Activated B cell treated with CpG ODN at 0.5 μM for 24 hours (primary cell): ENCODE measurements around the gene WWC1. TPM values are rescaled to one million over a fixed set of nuclear protein-coding genes. Genes with fewer than 3 reads are reported as not detected.

Experiments used
- ATAC-seq: fragments of 200-7000 bp; cut with Tn5 transposase; one replicate; pipeline ENCODE4 v1.10.0; 2021; ENCODE audit warnings: low read depth, mild to moderate bottlenecking, moderate library complexity
- CTCF ChIA-PET: fragments of 350-600 bp; sonication (Branson Sonifier 250); formaldehyde crosslinking; loops from one replicate; lab custom pipeline; 2021; ENCODE audit warnings: antibody characterized with exemption; lab: Charles Lee
- POLR2A ChIA-PET: fragments of 350-600 bp; sonication (Branson Sonifier 250); formaldehyde crosslinking; loops from one replicate; lab custom pipeline; 2021; ENCODE audit warnings: antibody characterized with exemption; lab: Charles Lee
- DNase-seq: peaks from one replicate; pipeline ENCODE4 v3.0.0; 2022
- H3K27ac Mint-ChIP-seq: one replicate; pipeline ENCODE4 v1.8.0; 2020; ENCODE audit warnings: mixed read lengths
- H3K27me3 Mint-ChIP-seq: one replicate; pipeline ENCODE4 v1.8.0; 2021; ENCODE audit warnings: mixed read lengths
- H3K36me3 Mint-ChIP-seq: one replicate; pipeline ENCODE4 v1.8.0; 2021; ENCODE audit warnings: low read depth, mixed read lengths
- H3K4me1 Mint-ChIP-seq: one replicate; pipeline ENCODE4 v1.8.0; 2021; ENCODE audit warnings: mixed read lengths
- H3K4me3 Mint-ChIP-seq: one replicate; pipeline ENCODE4 v1.8.0; 2020; ENCODE audit warnings: mild to moderate bottlenecking, mixed read lengths
- H3K9me3 Mint-ChIP-seq: one replicate; pipeline ENCODE4 v1.8.0; 2020; ENCODE audit warnings: mixed read lengths
- intact Hi-C: fragments of 100-400 bp; cut with micrococcal nuclease; formaldehyde crosslinking; loops from one replicate; pipeline ENCODE4 v1.15.1; 2024
- total RNA-seq: library from RNA; stranded (reverse); gene quantifications from 2 replicates; pipeline ENCODE4 v1.2.3, GENCODE V29; 2022
- TF ChIP-seq, protein P1 (sequence below): fragments of 200-600 bp; IDR thresholded peaks from one replicate; pipeline ENCODE4 v1.8.0; 2022; ENCODE audit warnings: antibody characterized with exemption, mild to moderate bottlenecking

WWC1 gene
- total RNA-seq, 1 donor from 2014 or later: 2.0 TPM

DNA sequence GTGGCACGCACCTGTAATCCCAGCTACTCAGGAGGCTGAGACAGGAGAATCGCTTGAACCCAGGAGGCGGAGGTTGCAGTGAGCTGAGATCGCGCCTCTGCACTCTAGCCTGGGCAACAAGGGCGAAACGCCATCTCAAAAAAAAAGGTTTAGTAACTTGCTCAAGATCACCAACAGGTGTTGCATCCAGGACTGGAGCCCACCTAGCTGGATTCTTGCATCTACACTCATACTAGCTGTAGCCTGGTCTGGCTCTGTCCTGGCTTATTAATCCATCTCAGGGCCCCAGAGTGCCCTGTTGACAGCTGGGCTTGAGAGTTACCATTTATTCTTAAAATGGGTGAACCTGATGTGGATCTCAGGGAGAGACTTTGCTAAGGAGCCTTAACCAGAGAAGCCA, 7.5 kb downstream of the WWC1 start:
- Mint-ChIP-seq H3K4me1 (no peaks in the 10 kb centered on the region), H3K36me3 (no peaks in the 10 kb centered on the region), H3K9me3 (no peaks in the 10 kb centered on the region), H3K27ac (no peak overlapping the region), H3K27me3 (peaks cover 1% of the 10 kb centered on the region), H3K4me3 (no peak overlapping the region)
- CTCF ChIA-PET: no interaction called here
- POLR2A ChIA-PET: no interaction called here
- intact Hi-C loops: no loop called here
- TF ChIP-seq, protein P1, sequence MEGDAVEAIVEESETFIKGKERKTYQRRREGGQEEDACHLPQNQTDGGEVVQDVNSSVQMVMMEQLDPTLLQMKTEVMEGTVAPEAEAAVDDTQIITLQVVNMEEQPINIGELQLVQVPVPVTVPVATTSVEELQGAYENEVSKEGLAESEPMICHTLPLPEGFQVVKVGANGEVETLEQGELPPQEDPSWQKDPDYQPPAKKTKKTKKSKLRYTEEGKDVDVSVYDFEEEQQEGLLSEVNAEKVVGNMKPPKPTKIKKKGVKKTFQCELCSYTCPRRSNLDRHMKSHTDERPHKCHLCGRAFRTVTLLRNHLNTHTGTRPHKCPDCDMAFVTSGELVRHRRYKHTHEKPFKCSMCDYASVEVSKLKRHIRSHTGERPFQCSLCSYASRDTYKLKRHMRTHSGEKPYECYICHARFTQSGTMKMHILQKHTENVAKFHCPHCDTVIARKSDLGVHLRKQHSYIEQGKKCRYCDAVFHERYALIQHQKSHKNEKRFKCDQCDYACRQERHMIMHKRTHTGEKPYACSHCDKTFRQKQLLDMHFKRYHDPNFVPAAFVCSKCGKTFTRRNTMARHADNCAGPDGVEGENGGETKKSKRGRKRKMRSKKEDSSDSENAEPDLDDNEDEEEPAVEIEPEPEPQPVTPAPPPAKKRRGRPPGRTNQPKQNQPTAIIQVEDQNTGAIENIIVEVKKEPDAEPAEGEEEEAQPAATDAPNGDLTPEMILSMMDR: no peak
- ATAC-seq: no peak
- DNase-seq: no peak

DNA sequence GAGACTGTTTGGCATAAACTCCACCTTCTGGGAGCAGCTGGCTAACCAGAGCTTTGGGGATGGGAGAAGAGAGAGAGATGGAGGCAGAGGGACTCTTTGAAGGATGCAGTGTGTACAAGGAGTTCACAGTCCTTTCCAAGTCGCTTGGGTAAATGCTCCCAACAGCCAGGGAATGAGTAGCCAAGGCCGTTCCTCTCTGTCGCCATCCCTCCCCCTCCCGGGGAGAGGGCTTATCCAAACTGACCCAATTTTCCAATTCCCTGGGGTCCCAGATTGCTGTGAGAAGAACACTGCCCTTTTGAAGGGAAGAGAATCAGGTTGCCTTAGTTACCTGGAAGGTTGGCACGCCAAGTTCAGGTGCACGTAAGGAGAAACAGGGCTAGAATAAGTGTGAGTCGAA, 7.9 kb downstream of the WWC1 start:
- TF ChIP-seq, protein P1: no peak
- H3K27ac Mint-ChIP-seq: no peak overlapping the region
- intact Hi-C loops: no loop called here
- CTCF ChIA-PET: no interaction called here
- H3K4me1 Mint-ChIP-seq: no peaks in the 10 kb centered on the region
- H3K9me3 Mint-ChIP-seq: no peaks in the 10 kb centered on the region
- no peak overlapping the region for H3K4me3 Mint-ChIP-seq
- no peak for ATAC-seq
- no peaks in the 10 kb centered on the region for H3K36me3 Mint-ChIP-seq
- no peak for DNase-seq
- H3K27me3 Mint-ChIP-seq: peaks cover 1% of the 10 kb centered on the region
- POLR2A ChIA-PET: no interaction called here

DNA sequence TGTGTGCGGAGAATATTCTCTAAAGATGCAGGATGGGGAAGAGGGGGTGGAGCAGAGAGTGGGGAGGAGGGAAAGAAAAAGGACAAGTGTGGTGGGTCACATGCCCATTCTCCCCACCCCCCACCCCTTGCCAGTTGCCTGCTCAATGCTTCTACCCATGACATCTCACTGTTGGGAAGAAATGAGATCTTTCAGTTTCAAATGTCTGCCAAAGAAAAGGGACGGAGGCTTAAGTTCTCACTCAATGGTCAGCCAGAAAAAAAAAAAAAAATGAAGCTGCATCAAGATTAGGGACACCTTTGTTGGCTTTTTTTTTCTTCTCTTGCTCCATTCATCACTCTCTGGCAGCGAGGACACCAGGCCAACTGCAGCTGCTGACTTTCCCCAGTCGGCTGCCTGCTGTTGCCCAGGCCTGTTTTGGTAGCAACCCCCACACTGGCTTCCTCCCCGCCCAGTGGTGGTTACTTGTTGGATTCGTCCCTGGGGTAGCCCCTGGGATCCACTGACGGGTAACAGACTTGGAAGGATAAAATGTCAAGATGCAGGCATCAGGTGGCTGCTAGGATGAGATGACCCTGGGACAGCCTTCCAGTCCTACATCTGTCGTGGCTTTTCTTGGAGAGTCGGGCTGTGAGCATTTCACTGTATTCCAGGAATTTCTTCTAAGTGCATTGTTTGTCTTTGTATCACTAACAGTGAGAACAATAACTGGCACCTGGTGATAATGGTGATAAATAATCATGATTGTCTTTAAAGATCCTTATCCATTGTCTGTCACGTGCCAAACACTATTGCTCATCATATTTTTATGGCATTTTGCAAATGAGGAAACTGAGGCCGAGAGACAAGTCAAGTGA, 9.1 kb downstream of the WWC1 start:
- intact Hi-C loops: no loop called here
- DNase-seq (no peak), ATAC-seq (no peak)
- no peaks in the 10 kb centered on the region for H3K9me3 Mint-ChIP-seq
- no peak overlapping the region for H3K4me3 Mint-ChIP-seq
- POLR2A ChIA-PET: interaction anchor here (0.6 kb wide), 1 partner anchor 178 kb away, joined by 3 read pairs; no protein-coding TSS in a partner anchor
- H3K27ac Mint-ChIP-seq: no peak overlapping the region
- no peaks in the 10 kb centered on the region for H3K4me1 Mint-ChIP-seq
- CTCF ChIA-PET: no interaction called here
- TF ChIP-seq, protein P1: no peak
- peaks cover 1% of the 10 kb centered on the region for H3K27me3 Mint-ChIP-seq
- H3K36me3 Mint-ChIP-seq: no peaks in the 10 kb centered on the region

DNA sequence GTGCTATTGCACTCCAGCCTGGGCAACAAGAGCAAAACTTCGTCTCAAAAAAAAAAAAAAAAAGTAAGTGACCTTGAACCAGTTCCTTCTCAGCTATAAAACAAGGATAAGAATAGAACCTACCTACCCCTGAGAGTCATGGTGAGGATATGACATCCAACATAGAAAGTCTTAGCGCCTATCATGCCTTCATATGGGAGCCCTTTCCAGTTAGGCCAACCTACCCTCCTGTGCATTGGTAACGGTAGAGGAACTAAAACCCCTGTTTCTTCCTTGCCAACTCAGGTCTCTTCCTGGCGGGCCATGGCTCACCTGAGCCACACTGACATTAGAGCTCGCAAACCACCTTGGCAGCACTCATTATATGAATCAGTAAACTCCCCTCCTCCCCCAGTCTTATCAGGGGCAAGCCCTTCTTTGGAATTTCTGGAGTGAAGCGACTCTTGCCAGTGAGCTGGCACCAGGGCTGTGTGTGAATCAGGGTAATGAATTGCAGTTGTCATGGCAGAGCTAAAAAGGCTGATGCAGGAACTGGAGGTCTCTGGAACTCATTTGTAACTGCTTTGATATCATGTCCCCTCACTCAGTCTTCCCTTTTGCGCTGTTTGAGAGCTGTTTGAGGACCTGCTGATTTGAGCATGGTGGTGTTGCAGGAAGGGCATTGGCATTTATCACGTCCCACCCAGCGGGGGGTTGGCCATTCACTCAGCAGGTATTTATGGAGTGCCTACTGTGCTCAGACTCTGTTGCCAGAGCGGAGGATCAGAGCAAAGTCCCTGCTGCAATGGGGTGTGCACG, 10.3 kb downstream of the WWC1 start:
- Mint-ChIP-seq H3K36me3 (no peaks in the 10 kb centered on the region), H3K9me3 (no peaks in the 10 kb centered on the region), H3K4me1 (no peaks in the 10 kb centered on the region), H3K27ac (no peak overlapping the region), H3K27me3 (peaks cover 1% of the 10 kb centered on the region), H3K4me3 (no peak overlapping the region)
- TF ChIP-seq, protein P1: no peak
- DNase-seq (no peak), ATAC-seq (no peak)
- ChIA-PET POLR2A (no interaction called here), CTCF (no interaction called here)
- intact Hi-C loops: no loop called here

DNA sequence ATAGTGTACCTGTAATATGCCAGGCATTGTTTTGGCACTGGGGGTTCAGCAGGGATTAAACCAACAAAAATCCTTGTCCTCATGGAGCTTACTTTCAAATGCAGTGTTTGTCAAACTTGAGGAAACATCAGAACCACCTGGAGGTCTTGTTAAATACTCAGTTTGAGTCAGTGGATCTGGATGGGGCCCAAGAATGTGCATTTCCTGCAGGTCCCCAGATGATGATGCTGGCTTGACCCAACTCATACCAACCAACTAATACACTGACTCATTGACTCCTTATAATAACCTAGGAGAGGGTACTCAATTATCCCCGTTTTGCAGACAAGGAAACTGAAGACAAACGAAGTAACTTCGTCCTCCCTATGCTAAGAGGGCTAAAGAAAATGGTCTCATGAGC, 11.3 kb downstream of the WWC1 start:
- Mint-ChIP-seq H3K36me3 (no peaks in the 10 kb centered on the region), H3K4me1 (no peaks in the 10 kb centered on the region), H3K27ac (no peak overlapping the region), H3K4me3 (no peak overlapping the region), H3K9me3 (no peaks in the 10 kb centered on the region), H3K27me3 (peaks cover 1% of the 10 kb centered on the region)
- CTCF ChIA-PET: no interaction called here
- DNase-seq: no peak
- ATAC-seq: no peak
- intact Hi-C loops: no loop called here
- TF ChIP-seq, protein P1: no peak
- POLR2A ChIA-PET: no interaction called here
